Fibroblast of the aortic adventitia (primary cell): ENCODE data around the gene LENG1. TPM values are rescaled to one million over a fixed set of nuclear protein-coding genes. Genes with fewer than 3 reads are reported as not detected.

ENCODE experiments used
- DNase-seq: peaks from one replicate; pipeline ENCODE4 v3.0.0-alpha.2; 2010; ENCODE audit warnings: low read depth
- H3K4me3 ChIP-seq: 2 replicates; pipeline ENCODE4 v1.5.1; 2011; ENCODE audit warnings: low read depth, mild to moderate bottlenecking, control low read depth, low read length, moderate library complexity
- CTCF ChIP-seq: IDR thresholded peaks from 2 replicates; pipeline ENCODE4 v1.5.1; 2011; ENCODE audit warnings: mild to moderate bottlenecking, low read length, control low read depth, inconsistent platforms; ENCODE audit not compliant: insufficient read depth
- total RNA-seq: library from RNA; depleted of rRNA; stranded (reverse); fragments of >200 nt; gene quantifications from 2 replicates; pipeline ENCODE4 v1.2.3, GENCODE V29; 2012; ENCODE audit warnings: low replicate concordance

LENG1 gene
- total RNA-seq, 1 donor, result 4.4 TPM

GRCh38 chr19:54137699-54138488 lies 21.6 kb downstream of the LENG1 start, which contains the start of gene CNOT3:
TSS of gene CNOT3 (plus strand) at chr19:54137762. CDS start at chr19:54142979, 5,217 bp downstream.
- TF ChIP-seq CTCF, result peak; percentile 12
- DNase-seq, result no peak
- H3K4me3 ChIP-seq, result peak within 1 kb of the TSS; percentile 76

DNA sequence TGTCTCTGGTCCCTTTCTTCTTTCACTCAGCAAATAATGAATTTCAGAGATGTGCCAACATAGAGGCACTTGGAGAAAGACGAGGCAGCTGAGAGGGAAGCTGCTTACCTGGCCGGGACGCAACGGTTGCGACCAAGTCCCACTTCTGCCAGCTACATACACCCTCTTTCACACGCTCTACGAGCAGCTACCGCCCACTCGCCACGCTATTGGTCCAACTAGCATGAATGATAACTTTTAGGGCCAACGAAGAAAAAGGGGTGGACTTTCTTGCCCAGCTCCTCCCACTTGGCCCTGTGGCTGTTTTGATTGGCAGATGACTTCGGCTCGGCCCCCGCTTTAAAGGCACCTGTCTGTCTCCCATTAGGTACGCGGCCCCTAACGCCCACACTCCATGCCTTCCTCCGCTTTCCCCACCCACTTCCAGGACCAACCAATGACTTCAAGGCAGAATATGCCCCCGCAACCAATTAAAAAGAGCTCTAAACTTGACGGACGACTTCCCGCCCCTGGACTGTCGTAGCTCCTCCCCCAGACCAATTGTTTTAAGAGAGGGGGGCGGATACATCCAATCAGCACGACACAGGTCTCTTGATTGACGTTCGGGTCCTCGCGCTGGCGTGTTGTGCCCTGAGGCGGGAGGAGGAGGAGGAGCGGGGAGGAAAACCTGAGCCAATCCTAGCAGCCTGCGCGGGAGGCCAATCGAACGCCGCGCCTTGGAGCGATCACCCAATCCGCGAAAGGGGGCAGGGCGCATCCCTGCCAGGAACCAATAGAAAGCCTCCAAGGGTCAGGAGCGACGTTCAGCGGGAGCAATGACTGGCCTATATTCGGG lies 22.4 kb downstream of the LENG1 start:
- TF ChIP-seq CTCF, result no peak
- peak overlapping the region; percentile 76 for H3K4me3 ChIP-seq
- DNase-seq, result peak; percentile 100

GRCh38 chr19:54136086-54136863 lies 23.2 kb downstream of the LENG1 start:
- TF ChIP-seq CTCF, result no peak
- peak overlapping the region; percentile 73 for H3K4me3 ChIP-seq
- DNase-seq, result peak; percentile 19

- no peak for TF ChIP-seq CTCF
- no peak overlapping the region for H3K4me3 ChIP-seq
- DNase-seq, result no peak
Observed at GRCh38 chr19:54133957-54134590, 25.4 kb downstream of the LENG1 start.

GRCh38 chr19:54133312-54133956 lies 26.1 kb downstream of the LENG1 start:
- TF ChIP-seq CTCF, result no peak
- no peak overlapping the region for H3K4me3 ChIP-seq
- no peak for DNase-seq
